Sigmoid colon (tissue), 7 donors: ENCODE results near the gene KCNK13. TPM values are rescaled to one million over a fixed set of nuclear protein-coding genes. Genes with fewer than 3 reads are reported as not detected.

Experiments
- DNase-seq: peaks from one replicate; pipeline ENCODE4 v3.0.0-alpha.2; 2019
- H3K27ac ChIP-seq, 4 donors: fragments of 200-600 bp; sonication (generic); one replicate each; pipeline ENCODE4 v1.5.1; 2016 to 2019; ENCODE audit warnings: mild to moderate bottlenecking in 1 of 4
- H3K27me3 ChIP-seq, 3 donors: fragments of 200-600 bp; sonication (generic); one replicate each; pipeline ENCODE4 v1.5.1; 2019; ENCODE audit warnings: mild to moderate bottlenecking in 1 of 3
- H3K36me3 ChIP-seq, 4 donors: fragments of 200-600 bp; sonication (generic); one replicate each; pipeline ENCODE4 v1.5.1; 2016 to 2019
- H3K4me1 ChIP-seq, 4 donors: fragments of 200-600 bp; sonication (generic); one replicate each; pipeline ENCODE4 v1.5.1; 2017 to 2019
- H3K4me3 ChIP-seq, 4 donors: fragments of 200-600 bp; sonication (generic); one replicate each; pipeline ENCODE4 v1.5.1; 2017 to 2019; ENCODE audit warnings: mild to moderate bottlenecking in 2 of 4, moderate library complexity in 1 of 4
- H3K9me3 ChIP-seq, 4 donors: fragments of 200-600 bp in 3 of 4; sonication (generic) in 3 of 4; one replicate each; pipeline versions ENCODE4 v1.5.1 to v1.6.1; 2013 to 2019
- EP300 ChIP-seq, 4 donors: sonication (generic); formaldehyde crosslinking; IDR thresholded peaks; one replicate each; pipeline ENCODE4 v1.6.1; 2017; ENCODE audit warnings: antibody characterized with exemption in 4 of 4
- POLR2A ChIP-seq, 2 donors: fragments of 450-650 bp; IDR thresholded peaks; one replicate each; pipeline ENCODE4 v1.6.1; 2016; ENCODE audit warnings: antibody characterized with exemption in 2 of 2, mild to moderate bottlenecking in 2 of 2, moderate library complexity in 2 of 2
- POLR2AphosphoS5 ChIP-seq, 4 donors: sonication (generic); formaldehyde crosslinking; IDR thresholded peaks; one replicate each; pipeline ENCODE4 v1.6.1; 2017; ENCODE audit warnings: antibody characterized with exemption in 4 of 4
- WGBS, 2 donors: extraction: QIAGEN DNeasy Blood & Tissue Kit; methylation state at CpG; one replicate each; pipeline ENCODE4 v1.1.7; 2013; 5-methylcytosine and 5-hydroxymethylcytosine counted together
- intact Hi-C: fragments of 100-400 bp; cut with DNase I; formaldehyde crosslinking; loops from one replicate; pipeline ENCODE4 v1.15.1; 2023
- polyA plus RNA-seq, 3 donors: library from polyadenylated mRNA; stranded (reverse); fragments of 200-250 nt; gene quantifications; one replicate each; pipeline ENCODE4 v1.2.3, GENCODE V29; 2013
- total RNA-seq, 4 donors: library from RNA; depleted of rRNA; stranded (reverse); fragments of >200 nt; gene quantifications; one replicate each; pipeline ENCODE4 v1.1.0, GENCODE V29; 2016
- TF ChIP-seq, protein P1 (sequence below), 4 experiments: fragments of 450-650 bp in 3 of 4; fragments of 200-600 bp in 1 of 4; IDR thresholded peaks; one replicate each; pipeline ENCODE4 v1.5.1; 2016 to 2019; ENCODE audit warnings: antibody characterized with exemption in 4 of 4, mild to moderate bottlenecking in 3 of 4, moderate library complexity in 2 of 4
- donor health status: healthy with polysubstance abuse.
- donor health status: Bipolar disorder and iron deficiency.
- donor health status: healthy.

KCNK13 gene
- total and polyA plus RNA-seq, 7 donors, result 0.51 to 1.4 (median 0.95) TPM; not detected in 2

DNA sequence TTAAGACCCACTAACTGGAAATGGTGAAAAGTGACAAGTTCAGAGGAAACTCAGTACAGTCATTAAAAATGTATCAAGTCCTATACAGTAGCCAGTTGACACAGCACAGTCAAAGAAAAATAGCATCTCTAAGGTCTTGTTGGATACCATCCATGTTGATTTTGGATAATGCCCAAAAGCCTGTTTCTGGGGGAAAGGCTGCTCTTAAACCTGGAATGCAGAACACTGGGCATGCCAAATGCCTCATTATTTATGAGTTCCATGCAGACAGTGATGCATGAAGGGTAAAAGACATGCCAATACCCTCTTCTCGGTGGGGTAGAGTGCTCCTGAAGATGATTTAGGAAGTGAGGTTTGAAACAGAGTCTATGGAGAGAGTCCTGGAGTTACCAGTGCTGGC, 29.6 kb downstream of the KCNK13 start:
- intact Hi-C loops, result no loop called here
- DNase-seq, result no peak

DNA sequence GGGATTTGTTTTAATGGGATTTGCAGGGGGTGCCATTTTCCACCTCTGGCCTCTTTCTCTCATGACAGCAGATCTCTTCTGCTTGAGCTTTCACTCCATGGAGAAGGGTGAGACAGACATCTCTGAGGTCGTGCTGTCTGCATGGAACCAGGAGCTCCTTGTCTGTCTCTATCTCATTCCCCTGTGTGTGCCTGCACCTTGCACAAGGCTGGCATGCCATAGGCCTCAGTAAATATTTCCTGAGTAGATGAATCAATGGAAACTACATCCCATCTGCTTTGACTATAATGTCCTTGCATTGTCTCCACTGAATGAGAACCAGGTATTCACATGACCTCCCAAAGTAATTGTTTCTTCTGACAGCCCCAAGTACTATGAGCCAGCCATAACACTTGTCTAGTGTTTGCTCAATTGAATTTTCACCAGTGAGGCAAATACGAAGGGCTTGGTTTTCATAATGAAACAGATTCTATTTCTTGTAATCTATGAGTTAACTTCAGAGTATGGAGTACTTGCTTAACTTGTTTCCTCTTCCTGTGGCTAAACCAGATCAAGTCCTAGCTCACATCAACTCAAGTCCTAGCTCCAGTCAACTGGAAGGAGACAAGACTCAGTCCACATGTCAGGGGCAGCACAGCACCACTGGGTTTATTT, 32.3 kb downstream of the KCNK13 start:
- Histone ChIP-seq H3K4me3 (no peak overlapping the region), H3K27ac (no peak overlapping the region)
- WGBS, 2 donors, result 62 to 75% methylated on average over 2 of the region's 2 CpGs

More for the DNA sequence above, 29.6 kb downstream of the KCNK13 start:
- Histone ChIP-seq H3K4me3 (no peak overlapping the region), H3K27ac (no peak overlapping the region), H3K9me3 (no peaks in the 10 kb centered on the region), H3K36me3 (no peaks in the 10 kb centered on the region), H3K4me1 (peaks cover 0 to 11% (median 7%) of the 10 kb centered on the region in 4 donors), H3K27me3 (no peaks in the 10 kb centered on the region)
- no peak for TF ChIP-seq POLR2A (IDR thresholded peaks at IDR 0.05)
- no peak for TF ChIP-seq EP300 (IDR thresholded peaks at IDR 0.05)
- TF ChIP-seq, protein P1, sequence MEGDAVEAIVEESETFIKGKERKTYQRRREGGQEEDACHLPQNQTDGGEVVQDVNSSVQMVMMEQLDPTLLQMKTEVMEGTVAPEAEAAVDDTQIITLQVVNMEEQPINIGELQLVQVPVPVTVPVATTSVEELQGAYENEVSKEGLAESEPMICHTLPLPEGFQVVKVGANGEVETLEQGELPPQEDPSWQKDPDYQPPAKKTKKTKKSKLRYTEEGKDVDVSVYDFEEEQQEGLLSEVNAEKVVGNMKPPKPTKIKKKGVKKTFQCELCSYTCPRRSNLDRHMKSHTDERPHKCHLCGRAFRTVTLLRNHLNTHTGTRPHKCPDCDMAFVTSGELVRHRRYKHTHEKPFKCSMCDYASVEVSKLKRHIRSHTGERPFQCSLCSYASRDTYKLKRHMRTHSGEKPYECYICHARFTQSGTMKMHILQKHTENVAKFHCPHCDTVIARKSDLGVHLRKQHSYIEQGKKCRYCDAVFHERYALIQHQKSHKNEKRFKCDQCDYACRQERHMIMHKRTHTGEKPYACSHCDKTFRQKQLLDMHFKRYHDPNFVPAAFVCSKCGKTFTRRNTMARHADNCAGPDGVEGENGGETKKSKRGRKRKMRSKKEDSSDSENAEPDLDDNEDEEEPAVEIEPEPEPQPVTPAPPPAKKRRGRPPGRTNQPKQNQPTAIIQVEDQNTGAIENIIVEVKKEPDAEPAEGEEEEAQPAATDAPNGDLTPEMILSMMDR (IDR thresholded peaks at IDR 0.05), result no peak
- TF ChIP-seq POLR2AphosphoS5 (IDR thresholded peaks at IDR 0.05), result no peak
- WGBS, 2 donors, result 32 to 69% methylated on average over 1 of the region's 1 CpG

DNA sequence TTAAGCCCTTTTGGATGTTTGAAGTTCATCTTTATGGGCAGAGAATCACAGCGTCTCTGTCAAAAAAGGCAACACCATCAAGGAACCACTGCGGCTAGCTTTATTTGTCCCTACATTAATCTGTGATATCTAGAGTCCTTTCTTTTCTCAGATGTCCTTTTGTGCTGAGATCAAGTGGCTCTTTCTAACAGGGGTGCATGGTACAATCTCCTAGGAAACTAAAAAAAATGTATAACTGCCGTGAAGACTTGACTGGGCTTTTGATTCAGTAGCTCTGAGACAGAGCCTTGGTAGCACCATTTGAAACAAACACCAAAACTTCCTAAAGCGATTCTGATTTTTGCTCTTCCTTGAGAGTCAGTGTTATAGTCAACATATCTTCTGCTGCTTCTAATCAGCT, 33.3 kb downstream of the KCNK13 start:
- Histone ChIP-seq H3K27ac (no peak overlapping the region), H3K36me3 (no peaks in the 10 kb centered on the region), H3K9me3 (no peaks in the 10 kb centered on the region), H3K4me3 (no peak overlapping the region), H3K27me3 (no peaks in the 10 kb centered on the region), H3K4me1 (peaks cover 0 to 11% (median 7%) of the 10 kb centered on the region in 4 donors)
- no peak for TF ChIP-seq POLR2AphosphoS5 (IDR thresholded peaks at IDR 0.05)
- no peak for TF ChIP-seq EP300 (IDR thresholded peaks at IDR 0.05)
- TF ChIP-seq POLR2A (IDR thresholded peaks at IDR 0.05), result no peak
- TF ChIP-seq, protein P1 (IDR thresholded peaks at IDR 0.05), result no peak
- no peak for DNase-seq
- 81 to 88% methylated on average over 4 of the region's 4 CpGs for WGBS, 2 donors
- intact Hi-C loops, result no loop called here

More for the DNA sequence above, 32.3 kb downstream of the KCNK13 start:
- TF ChIP-seq POLR2A (IDR thresholded peaks at IDR 0.05), result no peak
- no peak for TF ChIP-seq POLR2AphosphoS5 (IDR thresholded peaks at IDR 0.05)
- TF ChIP-seq, protein P1 (IDR thresholded peaks at IDR 0.05), result no peak
- TF ChIP-seq EP300 (IDR thresholded peaks at IDR 0.05), result no peak
- H3K4me1 ChIP-seq, result peaks cover 0 to 11% (median 7%) of the 10 kb centered on the region in 4 donors
- intact Hi-C loops, result no loop called here
- no peaks in the 10 kb centered on the region for H3K27me3 ChIP-seq
- DNase-seq, result no peak
- H3K9me3 ChIP-seq, result no peaks in the 10 kb centered on the region
- H3K36me3 ChIP-seq, result no peaks in the 10 kb centered on the region

DNA sequence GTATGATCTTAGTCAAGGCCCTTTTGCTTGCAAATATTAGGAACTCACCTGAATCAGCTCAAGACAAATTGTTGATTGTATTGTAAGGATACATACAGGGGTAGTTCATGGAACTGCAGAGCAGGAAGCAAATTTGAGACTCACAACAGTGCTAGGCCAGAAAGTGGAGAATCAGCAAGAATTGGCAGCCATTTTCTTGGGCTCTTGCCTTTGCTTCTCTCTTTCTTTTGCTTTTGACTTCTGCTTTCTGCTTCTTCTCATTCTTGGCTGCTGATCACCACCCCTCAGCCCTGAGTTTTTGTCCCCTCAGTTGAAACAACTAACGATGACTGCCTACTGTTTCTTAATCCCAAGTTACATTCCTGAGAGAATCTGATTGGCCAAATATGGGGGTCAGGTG, 34.8 kb downstream of the KCNK13 start:
- WGBS, 2 donors, result 89 to 95% methylated on average over 1 of the region's 1 CpG
- no peak overlapping the region for H3K27ac ChIP-seq
- intact Hi-C loops, result no loop called here
- H3K9me3 ChIP-seq, result no peaks in the 10 kb centered on the region
- H3K4me3 ChIP-seq, result no peak overlapping the region
- TF ChIP-seq POLR2AphosphoS5 (IDR thresholded peaks at IDR 0.05), result no peak
- TF ChIP-seq, protein P1 (IDR thresholded peaks at IDR 0.05), result no peak
- no peak for TF ChIP-seq POLR2A (IDR thresholded peaks at IDR 0.05)
- TF ChIP-seq EP300 (IDR thresholded peaks at IDR 0.05), result no peak
- H3K36me3 ChIP-seq, result no peaks in the 10 kb centered on the region
- H3K4me1 ChIP-seq, result peaks cover 0 to 2% (median 1%) of the 10 kb centered on the region in 4 donors
- no peaks in the 10 kb centered on the region for H3K27me3 ChIP-seq
- no peak for DNase-seq
